OCI-LY7 (cell line): ENCODE results near the gene GATAD2B. TPM values are rescaled to one million over a fixed set of nuclear protein-coding genes. Genes with fewer than 3 reads are reported as not detected.

ENCODE experiments used
- BruUV-seq: library from RNA; stranded (reverse); fragments of 400-500 nt; replicated peaks from 2 replicates; lab custom pipeline; 2021; lab: Mats Ljungman, UMichigan
- CTCF ChIA-PET: fragments of 300-600 bp; sonication (Branson Sonifier 250); formaldehyde crosslinking; loops from one replicate; lab custom pipeline; 2022; ENCODE audit warnings: antibody characterized with exemption; ENCODE audit not compliant: unreplicated experiment; lab: Charles Lee
- POLR2A ChIA-PET: fragments of 300-600 bp; sonication (Branson Sonifier 250); formaldehyde crosslinking; loops from one replicate; lab custom pipeline; 2022; ENCODE audit warnings: antibody characterized with exemption; lab: Charles Lee
- DNase-seq: peaks from one replicate; pipeline ENCODE4 v3.0.0-alpha.2; 2015; ENCODE audit warnings: low spot score
- H2AFZ ChIP-seq: fragments of 200-600 bp; sonication (generic), shearing (Covaris generic); 2 replicates; pipeline ENCODE4 v1.6.1; 2014; ENCODE audit warnings: mild to moderate bottlenecking, antibody characterized with exemption, low read length, moderate library complexity
- H3K27ac ChIP-seq: fragments of 200-600 bp; sonication (generic); 2 replicates; pipeline ENCODE4 v1.5.1; 2014; ENCODE audit warnings: mixed run types, low read depth, mild to moderate bottlenecking, moderate library complexity, low read length, inconsistent platforms; ENCODE audit not compliant: poor library complexity, severe bottlenecking
- H3K36me3 ChIP-seq: fragments of 200-600 bp; sonication (generic); 2 replicates; pipeline ENCODE4 v1.6.1; 2014; ENCODE audit warnings: mild to moderate bottlenecking, antibody characterized with exemption, low read length, moderate library complexity, mixed read lengths; ENCODE audit not compliant: insufficient read depth
- H3K4me1 ChIP-seq: fragments of 200-600 bp; sonication (generic); 2 replicates; pipeline ENCODE4 v1.5.1; 2014; ENCODE audit warnings: mild to moderate bottlenecking, low read length; ENCODE audit not compliant: insufficient read depth, poor library complexity, severe bottlenecking
- H3K4me2 ChIP-seq: fragments of 200-600 bp; sonication (generic); 2 replicates; pipeline ENCODE4 v1.6.1; 2014; ENCODE audit warnings: mild to moderate bottlenecking, low read length
- H3K4me3 ChIP-seq: fragments of 200-600 bp; sonication (generic); 2 replicates; pipeline ENCODE4 v1.5.1; 2014; ENCODE audit warnings: mild to moderate bottlenecking, low read depth, low read length; ENCODE audit not compliant: poor library complexity, severe bottlenecking
- H3K79me2 ChIP-seq: fragments of 200-600 bp; sonication (generic); 2 replicates; pipeline ENCODE4 v1.6.1; 2016; ENCODE audit warnings: low read depth, mild to moderate bottlenecking, low read length, moderate library complexity, mixed read lengths; ENCODE audit not compliant: insufficient read depth
- H3K9me2 ChIP-seq: fragments of 200-600 bp; sonication (generic); 2 replicates; pipeline ENCODE4 v1.6.1; 2016; ENCODE audit warnings: mild to moderate bottlenecking, low read length, mixed read lengths; ENCODE audit not compliant: insufficient read depth
- H3K9me3 ChIP-seq: fragments of 200-600 bp; sonication (generic); 2 replicates; pipeline ENCODE4 v1.6.1; 2014; ENCODE audit warnings: mild to moderate bottlenecking, mixed run types, low read length, mixed read lengths
- H4K20me1 ChIP-seq: fragments of 200-600 bp; sonication (generic); 2 replicates; pipeline ENCODE4 v1.6.1; 2014; ENCODE audit warnings: mild to moderate bottlenecking, antibody characterized with exemption, low read length, moderate library complexity, mixed read lengths; ENCODE audit not compliant: insufficient read depth
- CTCF ChIP-seq: fragments of 200-600 bp; sonication (generic); conservative IDR thresholded peaks from 2 replicates; pipeline ENCODE4 v1.5.1; 2014; ENCODE audit warnings: mild to moderate bottlenecking, antibody characterized with exemption, low read length, moderate library complexity, mixed read lengths
- EZH2phosphoT487 ChIP-seq: fragments of 200-600 bp; sonication (generic); IDR thresholded peaks from 2 replicates; pipeline ENCODE4 v1.6.1; 2018; ENCODE audit warnings: low read depth, borderline replicate concordance, mild to moderate bottlenecking, mixed run types, antibody characterized with exemption, low read length, moderate library complexity, mixed read lengths
- intact Hi-C: fragments of 100-400 bp; cut with micrococcal nuclease; formaldehyde crosslinking; loops from one replicate; pipeline ENCODE4 v1.10.0; 2022; ENCODE audit not compliant: unreplicated experiment
- total RNA-seq, 2 experiments: library from RNA; depleted of rRNA in 1 of 2; stranded (reverse); fragments of >200 nt in 1 of 2; shearing (Covaris generic) in 1 of 2; gene quantifications; 2 replicates each; pipeline ENCODE4 v1.2.3, GENCODE V29; 2014 to 2022

GATAD2B gene
- total RNA-seq, 2 experiments from 2014 or later = 11.2 to 65.2 TPM

- DNase-seq = no peak
- peaks cover 53% of the 10 kb centered on the region for H3K36me3 ChIP-seq
- no peak overlapping the region for H3K27ac ChIP-seq
- H3K4me1 ChIP-seq = peaks cover 29% of the 10 kb centered on the region
- H2AFZ ChIP-seq = no peak overlapping the region
- no peaks in the 10 kb centered on the region for H3K9me3 ChIP-seq
- POLR2A ChIA-PET = interaction anchor here (0.8 kb wide), 1 partner anchor 46 kb away, joined by 3 read pairs; the partner anchor contains the start of gene INTS3
- H4K20me1 ChIP-seq = no peaks in the 10 kb centered on the region
- intact Hi-C loops = no loop called here
- TF ChIP-seq EZH2phosphoT487 = no peak
- no peak for TF ChIP-seq CTCF
- H3K4me3 ChIP-seq = no peak overlapping the region
- BruUV-seq = TSS peak; percentile 89
- CTCF ChIA-PET = no interaction called here
- H3K79me2 ChIP-seq = no peaks in the 10 kb centered on the region
- H3K9me2 ChIP-seq = no peaks in the 10 kb centered on the region
- no peak overlapping the region for H3K4me2 ChIP-seq
Measured at GRCh38 chr1:153773096-153773921, 149.5 kb downstream of the GATAD2B start.

- no peaks in the 10 kb centered on the region for H4K20me1 ChIP-seq
- H3K27ac ChIP-seq = no peak overlapping the region
- ChIA-PET POLR2A (interaction anchor here (0.6 kb wide), 1 partner anchor 68 kb away, joined by 3 read pairs; no protein-coding TSS in a partner anchor), CTCF (no interaction called here)
- H3K4me2 ChIP-seq = no peak overlapping the region
- peaks cover 28% of the 10 kb centered on the region for H3K4me1 ChIP-seq
- H3K79me2 ChIP-seq = no peaks in the 10 kb centered on the region
- no peaks in the 10 kb centered on the region for H3K9me2 ChIP-seq
- peak; percentile 36 for DNase-seq
- no peak overlapping the region for H2AFZ ChIP-seq
- intact Hi-C loops = loop anchor here (1.0 kb wide), 1 partner anchor 95 kb away; no protein-coding TSS in a partner anchor
- H3K36me3 ChIP-seq = peaks cover 65% of the 10 kb centered on the region
- no TSS peak for BruUV-seq
- no peak overlapping the region for H3K4me3 ChIP-seq
- H3K9me3 ChIP-seq = no peaks in the 10 kb centered on the region
- peak; percentile 73 for TF ChIP-seq CTCF
- no peak for TF ChIP-seq EZH2phosphoT487
Measured at GRCh38 chr1:153771841-153772593, 150.8 kb downstream of the GATAD2B start.
